GM20000 (cell line): ENCODE measurements around the gene SLC25A25.
"Not testable (repeated sequence)": the region's sequence is repeated elsewhere in the genome, so short reads cannot be mapped to it uniquely, and the experiment has no call there.

Experiments used
- DNase-seq: peaks from one replicate; pipeline ENCODE4 v3.0.0; 2012; ENCODE audit warnings: low spot score
- CTCF ChIP-seq: IDR thresholded peaks from 2 replicates; pipeline ENCODE4 v1.5.1; 2012; ENCODE audit warnings: mild to moderate bottlenecking, control low read depth; ENCODE audit errors: extremely low read depth, missing control alignments

SLC25A25 gene

GRCh38 chr9:128026255-128026772 lies 41.7 kb upstream of the SLC25A25 start:
- peak; percentile 56 for DNase-seq
- TF ChIP-seq CTCF: no peak

- TF ChIP-seq CTCF: no peak
- DNase-seq: peak; percentile 28
These were observed 41.1 kb upstream of the SLC25A25 start for GRCh38 chr9:128026773-128027541.

DNA sequence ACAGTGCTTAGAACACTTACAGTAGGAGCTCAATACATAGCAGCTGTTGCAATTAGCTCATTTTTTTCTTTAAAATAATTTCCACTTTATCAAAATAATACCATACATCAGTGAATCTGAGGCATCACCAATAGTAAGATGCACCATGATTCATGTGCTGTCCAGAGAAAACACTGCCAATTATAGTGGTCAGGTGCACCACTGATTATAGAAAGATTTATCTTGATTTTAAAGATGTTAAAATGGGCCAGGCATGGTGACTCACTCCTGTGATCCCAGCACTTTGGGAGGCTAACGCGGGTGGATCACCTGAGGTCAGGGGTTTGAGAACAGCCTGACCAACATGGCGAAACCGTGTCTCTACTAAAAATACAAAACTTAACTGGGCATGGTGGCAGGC lies 40.3 kb upstream of the SLC25A25 start:
- no peak for TF ChIP-seq CTCF
- DNase-seq: no peak

DNA sequence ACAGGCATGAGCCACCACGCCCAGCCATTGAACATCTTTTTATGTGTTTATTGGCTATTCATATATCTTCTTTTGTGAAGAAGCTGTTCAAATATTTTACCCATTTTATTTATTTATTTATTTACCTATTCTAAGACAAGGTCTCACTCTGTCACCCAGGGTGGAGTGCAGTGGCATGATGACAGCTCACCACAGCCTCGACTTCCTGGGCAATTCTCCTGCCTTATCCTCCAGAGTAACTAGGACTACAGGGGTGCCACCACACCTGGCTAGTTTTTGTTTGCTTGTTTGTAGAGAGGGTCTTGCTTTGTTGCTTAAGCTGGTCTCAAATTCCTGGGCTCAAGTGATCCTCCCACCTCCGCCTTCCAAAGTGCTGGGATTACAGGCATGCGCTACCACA lies 34.4 kb upstream of the SLC25A25 start:
- DNase-seq: no peak
- TF ChIP-seq CTCF: no peak

DNA sequence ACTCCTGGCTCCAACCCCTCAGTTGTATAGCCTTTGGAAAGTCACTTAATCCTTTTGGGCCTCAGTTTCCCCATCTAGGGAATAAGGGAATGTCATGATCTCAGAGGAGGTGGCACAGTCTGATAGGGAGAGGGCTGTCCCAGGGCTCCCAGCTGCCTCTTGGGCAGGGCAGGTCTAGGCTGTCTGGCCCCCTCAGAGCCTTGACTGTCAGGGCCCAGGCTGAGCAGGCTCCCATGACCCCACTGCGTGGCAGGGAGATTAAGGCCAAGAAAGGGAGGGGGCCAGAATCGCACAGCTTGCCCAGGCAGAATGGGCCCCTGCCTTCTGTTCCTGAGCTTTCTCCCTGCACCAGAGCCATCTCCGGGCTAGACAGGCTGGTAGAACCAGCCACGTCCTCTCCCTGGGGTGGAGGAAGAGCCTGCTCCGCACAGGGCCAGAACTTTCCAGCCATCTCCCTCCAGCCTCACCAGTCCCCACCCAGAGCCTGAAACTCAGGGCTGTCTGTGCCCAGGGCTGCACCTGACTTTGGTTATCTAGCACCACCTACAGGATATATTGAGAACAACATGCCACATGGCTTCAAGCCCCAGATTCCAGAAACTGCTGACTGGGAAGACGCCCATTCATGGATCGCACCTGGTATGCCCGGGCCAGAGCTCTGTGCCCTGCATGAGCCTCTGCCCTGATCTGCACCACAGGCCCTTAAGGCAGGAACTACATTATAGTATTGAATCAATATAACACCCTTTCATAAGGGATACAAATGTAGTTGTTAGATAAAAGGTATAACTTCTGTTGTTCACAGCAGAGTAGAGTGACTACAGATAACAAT lies 33.0 kb upstream of the SLC25A25 start:
- peak; percentile 65 for TF ChIP-seq CTCF
- DNase-seq: peak; percentile 76

DNA sequence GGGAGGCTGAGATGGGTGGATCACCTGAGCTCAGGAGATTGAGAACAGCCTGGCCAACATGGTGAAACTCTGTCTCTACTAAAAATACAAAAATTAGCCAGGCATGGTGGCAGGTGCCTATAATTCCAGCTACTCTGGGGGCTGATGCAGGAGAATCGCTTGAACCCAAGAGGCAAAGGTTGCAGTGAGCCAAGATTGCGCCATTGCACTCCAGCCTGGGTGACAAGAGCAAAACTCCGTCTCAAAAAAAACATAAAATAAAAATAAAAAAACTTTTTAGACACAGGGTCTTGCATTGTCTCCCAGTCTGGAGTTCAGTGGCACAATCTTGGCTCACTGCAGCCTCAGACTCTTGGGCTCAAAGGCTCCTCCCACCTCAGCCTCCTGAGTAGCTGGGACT lies 31.5 kb upstream of the SLC25A25 start:
- DNase-seq: not testable (repeated sequence)

DNA sequence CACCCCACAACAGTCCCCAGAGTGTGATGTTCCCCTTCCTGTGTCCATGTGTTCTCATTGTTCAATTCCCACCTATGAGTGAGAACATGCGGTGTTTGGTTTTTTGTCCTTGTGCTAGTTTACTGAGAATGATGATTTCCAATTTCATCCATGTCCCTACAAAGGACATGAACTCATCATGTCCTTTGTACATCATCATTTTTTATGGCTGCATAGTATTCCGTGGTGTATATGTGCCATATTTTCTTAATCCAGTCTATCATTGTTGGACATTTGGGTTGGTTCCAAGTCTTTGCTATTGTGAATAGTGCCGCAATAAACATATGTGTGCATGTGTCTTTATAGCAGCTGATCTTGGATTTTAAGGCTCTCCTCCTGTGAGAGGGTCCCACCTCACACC lies 27.2 kb upstream of the SLC25A25 start:
- not testable (repeated sequence) for DNase-seq

DNA sequence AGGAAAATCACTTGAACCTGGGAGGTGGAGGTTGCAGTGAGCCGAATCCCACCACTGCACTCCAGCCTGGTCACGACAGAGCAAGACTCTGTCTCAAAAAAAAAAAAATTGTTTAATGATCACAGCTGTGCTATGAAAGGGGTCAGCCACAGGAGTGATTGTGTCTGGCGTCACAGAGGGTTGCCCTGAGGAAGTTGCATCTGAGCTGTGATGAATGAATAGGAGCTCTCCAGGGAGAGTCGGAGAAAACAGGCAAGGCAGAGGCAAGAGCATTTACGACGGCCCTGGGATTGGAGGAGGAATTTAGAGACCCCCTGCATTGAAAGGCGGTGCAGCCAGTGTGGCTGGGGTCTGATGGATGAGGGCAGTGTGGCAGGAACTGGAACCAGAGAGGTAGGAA lies 26.0 kb upstream of the SLC25A25 start:
- no peak for TF ChIP-seq CTCF
- DNase-seq: no peak
